ENCODE results near the gene PDZD2.
"Not testable (repeated sequence)": the region's sequence is repeated elsewhere in the genome, so short reads cannot be mapped to it uniquely, and the experiment has no call there.

Gene PDZD2

GRCh38 chr5:31638748-31639418 is at the start of gene PDZD2:
TSS of gene PDZD2 (plus strand) at chr5:31639131.
- DNase-seq (ENCODE audit: low read depth in 3 of 3, low spot score in 1 of 3), result peak; percentile 39 to 71 (median 56)

DNA sequence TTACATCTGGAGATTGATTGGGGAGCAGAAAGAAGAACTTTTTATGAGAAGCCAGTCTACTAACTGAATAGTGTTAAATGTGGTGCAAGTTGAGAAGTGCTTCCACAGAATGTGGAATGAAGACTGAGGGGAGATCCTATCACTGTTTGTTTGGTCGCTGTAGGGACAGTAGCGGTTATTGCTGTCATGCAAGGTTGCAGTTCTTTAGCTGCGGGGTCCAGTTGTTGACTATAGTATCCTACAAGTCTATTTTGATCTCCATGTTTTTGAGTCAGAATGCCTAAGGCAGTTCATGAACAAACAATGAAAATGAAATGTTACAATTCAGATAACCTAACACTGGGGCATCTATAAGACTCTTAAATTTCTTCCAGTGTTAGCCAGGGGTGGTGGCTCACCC is 45.3 kb upstream of the PDZD2 start:
- DNase-seq (ENCODE audit: low read depth in 3 of 3, low spot score in 1 of 3), result no peak

DNA sequence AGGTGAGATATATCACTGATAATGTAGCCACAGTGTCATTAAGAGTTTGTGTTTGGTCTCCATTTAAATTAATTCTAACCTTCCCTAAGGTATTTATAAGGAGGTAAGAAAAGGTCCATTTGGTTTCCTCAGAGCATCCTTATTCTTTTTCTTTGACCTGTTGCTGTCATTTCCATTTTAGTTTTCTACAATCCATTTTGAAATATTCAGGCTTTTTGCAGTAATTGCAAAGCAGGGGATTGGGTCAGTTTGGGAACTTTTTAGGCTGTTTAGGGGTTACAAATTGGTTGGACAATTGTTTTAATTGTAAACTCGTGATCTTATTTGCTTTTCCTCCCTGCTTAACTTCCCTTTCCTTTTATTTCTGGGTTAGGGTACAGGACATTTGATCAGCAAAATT is 42.6 kb upstream of the PDZD2 start:
- DNase-seq (ENCODE audit: low read depth in 3 of 3, low spot score in 1 of 3), result no peak

- no peak for DNase-seq (ENCODE audit: low read depth in 3 of 3, low spot score in 1 of 3)
Measured at GRCh38 chr5:31598640-31599611, 40.0 kb upstream of the PDZD2 start.

GRCh38 chr5:31602305-31602704 is 36.6 kb upstream of the PDZD2 start:
- DNase-seq (ENCODE audit: low read depth in 3 of 3, low spot score in 1 of 3), result not testable (repeated sequence)

GRCh38 chr5:31604240-31604639 is 34.7 kb upstream of the PDZD2 start:
- DNase-seq (ENCODE audit: low read depth in 3 of 3, low spot score in 1 of 3), result no peak

- no peak for DNase-seq (ENCODE audit: low read depth in 3 of 3, low spot score in 1 of 3)
Measured at GRCh38 chr5:31604644-31605043, 34.3 kb upstream of the PDZD2 start.

DNA sequence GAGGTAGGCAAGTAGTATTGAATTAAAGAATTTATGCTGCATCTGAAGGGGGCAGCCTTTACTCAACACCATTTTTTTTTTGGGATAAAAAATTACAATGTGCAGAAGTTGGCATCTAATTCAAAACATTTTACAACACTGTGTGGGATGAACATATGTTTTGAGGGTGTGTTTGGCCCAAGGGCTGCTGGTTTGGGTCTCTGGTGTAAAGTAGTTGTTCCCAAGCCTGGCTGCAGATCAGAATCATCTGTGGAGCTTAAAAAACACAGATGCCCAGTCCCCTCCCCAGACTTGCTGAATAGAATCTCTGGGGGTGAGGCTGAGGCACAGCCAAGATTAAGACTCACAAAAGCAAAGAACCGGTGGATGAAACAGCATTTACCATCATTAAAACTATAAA is 33.0 kb upstream of the PDZD2 start:
- DNase-seq (ENCODE audit: low read depth in 3 of 3, low spot score in 1 of 3), result no peak

DNA sequence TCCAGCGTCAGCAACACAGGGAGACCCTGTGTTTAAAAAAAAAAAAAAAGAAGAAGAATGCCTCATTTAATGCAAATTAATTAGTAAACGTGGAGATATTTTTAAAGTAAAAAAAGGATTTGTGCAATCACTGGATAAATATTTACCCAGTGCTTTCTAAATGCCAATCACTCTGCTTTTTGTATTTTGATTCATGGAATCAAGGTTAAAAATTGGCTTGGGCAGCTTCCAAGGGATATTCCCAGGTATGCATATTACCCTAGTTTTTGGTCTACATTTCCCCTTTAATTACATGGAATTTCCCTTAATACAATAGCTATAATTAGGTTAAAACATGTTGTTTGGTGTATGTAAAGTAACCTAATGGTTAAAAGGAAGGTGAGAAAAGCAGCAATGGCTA is 31.4 kb upstream of the PDZD2 start:
- no peak for DNase-seq (ENCODE audit: low read depth in 3 of 3, low spot score in 1 of 3)

DNA sequence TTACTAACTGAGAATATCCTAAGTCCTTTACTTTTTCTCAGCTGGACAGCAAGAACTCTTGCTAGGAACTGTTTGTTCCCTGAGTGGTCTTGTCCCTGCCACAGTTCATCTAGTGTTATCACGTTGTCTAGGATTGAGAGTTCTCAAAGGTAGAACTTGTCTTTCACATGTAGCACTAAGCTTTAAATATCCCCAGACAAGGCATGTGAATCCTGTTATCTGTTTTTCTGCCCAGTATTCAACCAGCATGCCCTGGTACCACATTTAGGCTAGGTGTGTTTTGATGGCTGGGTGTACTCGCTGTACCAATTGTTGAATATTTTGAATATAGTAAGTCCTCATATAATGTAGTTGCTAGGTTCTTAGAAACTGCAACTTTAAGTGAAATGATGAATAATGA is 27.9 kb upstream of the PDZD2 start:
- DNase-seq (ENCODE audit: low read depth in 3 of 3, low spot score in 1 of 3), result no peak

GRCh38 chr5:31613651-31614050 is 25.3 kb upstream of the PDZD2 start:
- DNase-seq (ENCODE audit: low read depth in 3 of 3, low spot score in 1 of 3), result no peak

DNA sequence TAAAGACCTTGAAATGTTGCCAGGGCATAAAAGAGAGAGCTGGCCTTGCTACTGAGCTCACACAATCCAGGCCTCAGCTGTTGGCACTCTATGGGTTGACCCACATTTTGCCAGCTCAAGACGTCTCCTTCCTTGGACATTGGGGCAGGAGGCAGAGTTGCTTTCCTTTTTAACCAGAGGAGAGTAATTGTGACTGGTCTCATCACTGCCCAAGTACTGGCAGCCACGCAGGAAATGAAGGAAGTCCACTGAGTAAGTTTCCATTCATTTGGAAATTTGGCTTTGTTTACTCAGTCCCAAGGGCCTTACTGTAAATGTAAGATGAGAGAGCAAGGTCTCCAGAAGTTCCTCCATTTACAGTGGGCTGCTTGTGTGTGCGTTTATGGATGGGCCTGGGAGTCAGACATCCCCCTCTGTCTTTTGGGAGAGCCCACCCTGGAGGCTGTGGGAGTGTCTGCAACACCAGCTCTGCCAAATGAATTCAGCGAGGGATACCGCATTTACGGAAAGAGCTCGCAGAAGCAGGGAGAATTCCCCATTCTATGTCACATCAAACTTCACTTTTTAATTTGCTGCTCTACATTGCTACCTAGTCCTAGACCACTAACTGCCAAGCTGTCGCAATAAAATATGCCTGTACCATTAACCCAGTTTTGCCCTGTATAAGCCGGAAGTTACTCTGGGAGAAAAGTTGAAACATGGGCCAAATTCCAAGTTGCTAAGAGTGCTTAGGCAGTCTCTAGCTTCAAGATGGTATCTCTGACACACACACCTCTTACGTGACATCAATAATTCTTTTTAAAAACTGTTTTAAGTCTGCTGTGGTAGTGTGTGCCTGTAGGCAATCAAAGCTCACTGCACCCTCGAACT is 24.5 kb upstream of the PDZD2 start:
- no peak for DNase-seq (ENCODE audit: low read depth in 3 of 3, low spot score in 1 of 3)

DNA sequence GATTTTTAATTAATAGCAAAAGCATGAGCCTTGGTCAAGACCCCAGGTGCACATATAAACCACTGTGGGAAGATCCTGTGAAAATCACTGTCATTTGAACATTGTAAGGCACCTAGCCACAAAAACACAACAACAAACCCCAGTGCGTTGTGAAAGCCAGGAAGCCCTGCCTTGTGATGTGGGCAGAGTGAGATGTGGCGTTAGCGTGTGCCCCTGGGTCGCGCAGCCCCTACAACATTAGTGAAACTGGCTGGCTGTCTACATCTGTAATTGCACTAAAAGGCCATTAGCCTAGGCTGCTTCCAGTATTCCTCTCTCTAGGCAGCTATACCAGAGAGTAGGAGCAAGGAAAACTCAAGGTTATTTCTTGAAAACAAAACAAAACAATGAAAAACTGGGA is 21.1 kb upstream of the PDZD2 start:
- DNase-seq (ENCODE audit: low read depth in 3 of 3, low spot score in 1 of 3), result no peak

GRCh38 chr5:31620026-31620425 is 18.9 kb upstream of the PDZD2 start:
- DNase-seq (ENCODE audit: low read depth in 3 of 3, low spot score in 1 of 3), result no peak

- no peak for DNase-seq (ENCODE audit: low read depth in 3 of 3, low spot score in 1 of 3)
Measured at GRCh38 chr5:31623249-31623648, 15.7 kb upstream of the PDZD2 start.

GRCh38 chr5:31625394-31625793 is 13.5 kb upstream of the PDZD2 start:
- DNase-seq (ENCODE audit: low read depth in 3 of 3, low spot score in 1 of 3), result no peak

DNA sequence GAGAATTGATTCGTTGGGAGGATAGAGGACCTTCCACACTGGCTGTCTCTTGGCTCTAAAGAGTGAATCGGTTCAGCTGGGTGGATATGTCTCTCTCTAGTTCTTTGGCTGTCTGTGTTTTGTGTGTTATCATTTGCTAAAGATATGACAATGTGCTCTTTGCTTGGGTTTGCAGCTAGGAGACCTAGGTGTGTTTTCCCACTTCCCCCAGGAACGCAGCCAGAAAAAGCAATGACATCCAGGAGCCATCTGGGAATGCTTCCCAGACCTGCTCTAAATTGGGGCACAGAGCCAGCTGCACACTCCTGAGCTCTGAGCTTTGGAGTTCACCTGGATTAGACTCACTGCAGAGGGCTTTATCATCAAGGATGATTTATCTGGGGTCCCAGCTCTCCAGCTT is 12.8 kb upstream of the PDZD2 start:
- no peak for DNase-seq (ENCODE audit: low read depth in 3 of 3, low spot score in 1 of 3)

- DNase-seq (ENCODE audit: low read depth in 3 of 3, low spot score in 1 of 3), result no peak
Measured at GRCh38 chr5:31626604-31627234, 12.2 kb upstream of the PDZD2 start.

DNA sequence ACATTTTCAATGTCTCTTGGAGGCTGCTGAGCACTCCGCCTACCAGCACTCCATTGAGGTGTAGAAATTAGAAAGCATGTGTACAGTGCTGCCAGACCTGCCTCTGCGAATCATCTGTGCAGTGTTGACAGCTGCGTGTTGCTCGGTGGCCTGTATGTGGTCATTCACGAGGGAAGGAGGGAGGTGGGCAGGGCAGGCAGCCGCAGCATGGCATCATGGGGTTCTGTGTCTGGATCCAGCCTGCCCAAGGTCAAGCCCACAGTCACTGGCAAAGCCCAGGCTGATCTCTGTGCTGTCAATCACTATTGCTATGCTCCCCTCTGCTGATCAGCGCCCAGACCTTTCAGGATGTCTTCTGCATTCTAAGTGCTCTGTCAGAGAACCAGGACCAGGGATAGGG is 8.0 kb upstream of the PDZD2 start:
- no peak for DNase-seq (ENCODE audit: low read depth in 3 of 3, low spot score in 1 of 3)

GRCh38 chr5:31632460-31632859 is 6.5 kb upstream of the PDZD2 start:
- no peak for DNase-seq (ENCODE audit: low read depth in 3 of 3, low spot score in 1 of 3)

DNA sequence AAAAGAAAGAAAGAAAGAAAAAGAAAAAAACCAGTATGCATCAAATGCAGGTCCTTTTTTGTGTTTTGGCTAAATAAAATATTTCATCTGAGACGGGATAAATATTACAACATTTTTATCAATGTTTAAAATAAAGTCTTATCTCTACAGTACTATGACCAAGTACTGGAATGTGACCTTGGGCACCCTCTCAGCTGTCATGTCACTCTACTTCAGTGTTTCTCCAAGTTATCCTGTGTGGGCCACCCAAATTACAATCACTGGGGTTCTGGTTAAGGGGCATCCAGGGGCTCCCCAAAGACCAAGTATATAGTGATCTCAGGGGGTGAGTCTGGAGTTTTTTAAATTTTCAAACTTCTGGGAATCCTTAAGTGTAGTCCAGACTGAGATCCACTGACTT is 3.5 kb upstream of the PDZD2 start:
- no peak for DNase-seq (ENCODE audit: low read depth in 3 of 3, low spot score in 1 of 3)

Measured in stimulated activated CD4-positive, alpha-beta T cell treated with anti-CD3 and anti-CD28 coated beads, TNF-alpha, amount 100 ng/mL, for 1 hour (primary cell).